ENCODE results near the gene TINAGL1. TPM values are rescaled to one million over a fixed set of nuclear protein-coding genes. Genes with fewer than 3 reads are reported as not detected.

The TINAGL1 gene
- total and polyA plus RNA-seq, 2 of the 13 experiments (the other 11 are each of a cell fraction or from before 2014, with no cell fraction given) = 24.7 to 76.8 TPM

DNA sequence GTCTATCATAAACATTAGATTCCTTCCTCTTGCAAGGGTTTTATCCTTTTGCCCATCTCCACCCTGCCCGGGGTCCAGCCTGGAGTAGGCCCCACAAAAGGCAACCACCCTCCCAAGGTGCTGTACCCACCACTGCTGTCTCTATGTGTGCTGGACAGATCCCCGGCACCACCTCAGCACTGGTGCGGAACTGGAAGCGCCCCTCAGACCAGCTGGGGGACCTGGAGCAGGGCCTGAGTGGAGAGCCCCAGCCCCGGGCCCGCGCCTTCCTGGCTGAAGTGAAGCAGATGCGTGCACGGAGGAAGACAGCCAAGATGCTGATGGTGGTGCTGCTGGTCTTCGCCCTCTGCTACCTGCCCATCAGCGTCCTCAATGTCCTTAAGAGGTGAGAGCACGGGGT is 47.0 kb downstream of the TINAGL1 start:
- ChIA-PET POLR2A (no interaction called here), CTCF (ENCODE audit: low intra/inter-chr PET ratio, low total read pairs) (no interaction called here)
- 76% methylated on average over 3 of the region's 12 CpGs for WGBS (ENCODE audit: low lambda C conversion rate)
- DNase-seq (ENCODE audit: low spot score) (no peak), ATAC-seq (no peak), FAIRE-seq (no peak)
- BruUV-seq (replicated peaks) = no TSS peak
- peaks cover 3 to 4% of the 10 kb centered on the region in 2 experiments; a peak in 3 of 5 replicates for H3K36me3 ChIP-seq (replicated peaks in 1 of 2; ENCODE audit: control insufficient read depth in 1 of 2, insufficient read depth in 2 of 2, low read length in 2 of 2)
- no peak overlapping the region for H3K4me3 ChIP-seq (replicated peaks in 1 of 3; ENCODE audit: insufficient read depth in 1 of 3, low read depth in 2 of 3, low read length in 3 of 3)
- H3K9me3 ChIP-seq (ENCODE audit: low read length) = no peaks in the 10 kb centered on the region
- intact Hi-C loops (cut with micrococcal nuclease; ENCODE audit: unreplicated experiment) = no loop called here
- no peak overlapping the region for H3K27ac ChIP-seq (ENCODE audit: extremely low read length, insufficient read depth, low read length)
- no peak overlapping the region for H3K4me2 ChIP-seq (ENCODE audit: low read depth, low read length)
- H3K4me1 ChIP-seq (ENCODE audit: insufficient read depth, low read length) = no peaks in the 10 kb centered on the region
- H3K9ac ChIP-seq (ENCODE audit: insufficient read depth, low read depth, low read length) = no peak overlapping the region
- no peaks in the 10 kb centered on the region for H3K79me2 ChIP-seq (ENCODE audit: insufficient read depth, low read length)
- H4K20me1 ChIP-seq (ENCODE audit: insufficient read depth, low read length) = no peaks in the 10 kb centered on the region
- no peak for TF ChIP-seq ZNF563 (CRISPR knock-in tag; IDR thresholded peaks at IDR 0.05)
- no peak for TF ChIP-seq PHB2 (IDR thresholded peaks at IDR 0.05; ENCODE audit: partially characterized antibody)
- TF ChIP-seq ZSCAN21 (CRISPR knock-in tag; IDR thresholded peaks at IDR 0.05; ENCODE audit: borderline replicate concordance) = no peak
- TF ChIP-seq XBP1 (CRISPR knock-in tag; IDR thresholded peaks at IDR 0.05) = no peak
- no peak for TF ChIP-seq MXI1 (IDR thresholded peaks at IDR 0.05; ENCODE audit: borderline replicate concordance, low read depth, low read length)
- no peak for TF ChIP-seq RARA (CRISPR knock-in tag; IDR thresholded peaks at IDR 0.05)
- TF ChIP-seq ZNF276 (CRISPR knock-in tag; IDR thresholded peaks at IDR 0.05; ENCODE audit: low read depth) = no peak
- TF ChIP-seq SRF (IDR thresholded peaks at IDR 0.05; ENCODE audit: low read depth, low read length) = no peak
- TF ChIP-seq MTF2 (CRISPR knock-in tag; IDR thresholded peaks at IDR 0.05; ENCODE audit: borderline replicate concordance) = no peak
- no peak for TF ChIP-seq ZNF792 (CRISPR knock-in tag; IDR thresholded peaks at IDR 0.05)
- TF ChIP-seq, protein P1, sequence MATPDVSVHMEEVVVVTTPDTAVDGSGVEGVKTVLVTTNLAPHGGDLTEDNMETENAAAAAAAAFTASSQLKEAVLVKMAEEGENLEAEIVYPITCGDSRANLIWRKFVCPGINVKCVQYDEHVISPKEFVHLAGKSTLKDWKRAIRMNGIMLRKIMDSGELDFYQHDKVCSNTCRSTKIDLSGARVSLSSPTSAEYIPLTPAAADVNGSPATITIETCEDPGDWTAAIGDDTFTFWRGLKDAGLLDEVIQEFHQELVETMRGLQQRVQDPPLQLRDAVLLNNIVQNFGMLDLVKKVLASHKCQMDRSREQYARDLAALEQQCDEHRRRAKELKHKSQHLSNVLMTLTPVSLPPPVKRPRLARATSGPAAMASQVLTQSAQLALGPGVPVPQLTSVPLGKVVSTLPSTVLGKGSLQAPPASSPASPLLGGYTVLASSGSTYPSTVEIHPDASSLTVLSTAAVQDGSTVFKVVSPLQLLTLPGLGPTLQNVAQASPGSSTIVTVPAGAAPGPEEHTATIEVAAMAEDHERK (CRISPR knock-in tag; IDR thresholded peaks at IDR 0.05; ENCODE audit: low read depth) = no peak
- TF ChIP-seq, protein P2, sequence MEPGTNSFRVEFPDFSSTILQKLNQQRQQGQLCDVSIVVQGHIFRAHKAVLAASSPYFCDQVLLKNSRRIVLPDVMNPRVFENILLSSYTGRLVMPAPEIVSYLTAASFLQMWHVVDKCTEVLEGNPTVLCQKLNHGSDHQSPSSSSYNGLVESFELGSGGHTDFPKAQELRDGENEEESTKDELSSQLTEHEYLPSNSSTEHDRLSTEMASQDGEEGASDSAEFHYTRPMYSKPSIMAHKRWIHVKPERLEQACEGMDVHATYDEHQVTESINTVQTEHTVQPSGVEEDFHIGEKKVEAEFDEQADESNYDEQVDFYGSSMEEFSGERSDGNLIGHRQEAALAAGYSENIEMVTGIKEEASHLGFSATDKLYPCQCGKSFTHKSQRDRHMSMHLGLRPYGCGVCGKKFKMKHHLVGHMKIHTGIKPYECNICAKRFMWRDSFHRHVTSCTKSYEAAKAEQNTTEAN (CRISPR knock-in tag; conservative IDR thresholded peaks at IDR 0.05) = no peak
- TF ChIP-seq ZNF891 (CRISPR knock-in tag; IDR thresholded peaks at IDR 0.05) = no peak
- no peak for TF ChIP-seq ARNT (IDR thresholded peaks at IDR 0.05)
- TF ChIP-seq HES4 (CRISPR knock-in tag; IDR thresholded peaks at IDR 0.05; ENCODE audit: borderline replicate concordance) = no peak
- H2AFZ ChIP-seq (ENCODE audit: low read length) = no peak overlapping the region
- peaks cover 0 to 4% of the 10 kb centered on the region in 2 experiments; a peak in 1 of 5 replicates for H3K27me3 ChIP-seq (ENCODE audit: control insufficient read depth in 1 of 2, insufficient read depth in 2 of 2, low read length in 2 of 2)
- in situ Hi-C loops (cut with HindIII; ENCODE audit: extremely low pct_ligation_motif_present, low pct_unique_long_range_greater_than_20kb) = no loop called here

Data from HepG2 (cell line).